ENCODE measurements around the gene MAN2B1.
A peak's percentile ranks its signal among the peaks of the same experiment; 100 is the strongest.

Gene MAN2B1

GRCh38 chr19:12610540-12611360 lies 55.8 kb downstream of the MAN2B1 start, which contains the start of the genes ZNF490 and ZNF791:
Gene ZNF490, minus strand, starts transcription at chr19:12610813. Its CDS starts 133 bp downstream, at chr19:12610680.
Gene ZNF791, plus strand, starts transcription at chr19:12610920. Its CDS starts 160 bp downstream, at chr19:12611080.
- DNase-seq = peak; percentile 97

- DNase-seq = no peak
Measured at GRCh38 chr19:12607631-12608030, 58.9 kb downstream of the MAN2B1 start.

- no peak for DNase-seq
Measured at GRCh38 chr19:12606796-12607195, 59.7 kb downstream of the MAN2B1 start.

- DNase-seq = no peak
Measured at GRCh38 chr19:12603714-12604113, 62.8 kb downstream of the MAN2B1 start.

GRCh38 chr19:12597594-12597993 lies 68.9 kb downstream of the MAN2B1 start:
- DNase-seq = no peak

GRCh38 chr19:12596927-12597548 lies 69.5 kb downstream of the MAN2B1 start:
- DNase-seq = no peak

Data from DMS53 (cell line).